HCT116 (cell line): Measurements from ENCODE around the gene SLC6A7. TPM values are rescaled to one million over a fixed set of nuclear protein-coding genes. Genes with fewer than 3 reads are reported as not detected.

Source experiments
- ATAC-seq: fragments of 200-7000 bp; cut with Tn5 transposase; 2 replicates; pipeline ENCODE4 v1.9.1; 2020; ENCODE audit warnings: mild to moderate bottlenecking, moderate library complexity
- BruUV-seq: library from RNA; stranded (reverse); fragments of 400-500 nt; replicated peaks from 2 replicates; lab custom pipeline; 2021; lab: Mats Ljungman, UMichigan
- CTCF ChIA-PET: fragments of 300-600 bp; sonication (Branson Sonifier 250); formaldehyde crosslinking; loops from one replicate; lab custom pipeline; 2021; ENCODE audit warnings: antibody characterized with exemption; lab: Charles Lee
- POLR2A ChIA-PET: fragments of 300-600, 350-600 bp; sonication (Branson Sonifier 250); formaldehyde crosslinking; loops from one replicate; lab custom pipeline; 2021; ENCODE audit warnings: antibody characterized with exemption; lab: Charles Lee
- RAD21 ChIA-PET, 2 experiments: fragments of 300-600 bp; sonication (Branson Sonifier 250); formaldehyde crosslinking; loops; one replicate each; lab custom pipeline; 2023; ENCODE audit warnings: low total read pairs in 2 of 2; ENCODE audit not compliant: uncharacterized antibody in 2 of 2, unreplicated experiment in 2 of 2, low non-redundant PET in 1 of 2; lab: Charles Lee
- DNase-seq: peaks from one replicate; pipeline ENCODE4 v3.0.0-alpha.2; 2010; ENCODE audit warnings: low read depth, low spot score
- H2AFZ ChIP-seq: fragments of 200-600 bp; shearing (Covaris generic), sonication (generic); 2 replicates; pipeline ENCODE4 v1.6.1; 2017; ENCODE audit warnings: low read depth, mixed run types, mixed read lengths, antibody characterized with exemption, low read length; ENCODE audit not compliant: poor library complexity, severe bottlenecking
- H3K27ac ChIP-seq: 2 replicates; pipeline ENCODE4 v1.5.1; 2012; ENCODE audit warnings: low read depth, low read length
- H3K27me3 ChIP-seq: fragments of 200-600 bp; sonication (generic); 2 replicates; pipeline ENCODE4 v1.6.1; 2016; ENCODE audit warnings: mixed run types, low read length, mixed read lengths; ENCODE audit not compliant: insufficient read depth
- H3K36me3 ChIP-seq, 2 experiments: fragments of 200-500 bp in 1 of 2; fragments of 200-600 bp in 1 of 2; sonication (Bioruptor generic) in 1 of 2; sonication (generic) in 1 of 2; 2 replicates each; pipeline versions ENCODE4 v1.5.1 to v1.6.1; 2014 to 2016; ENCODE audit warnings: low read length in 2 of 2, inconsistent platforms in 1 of 2, mixed read lengths in 1 of 2, mixed run types in 1 of 2; ENCODE audit not compliant: insufficient read depth in 2 of 2, control insufficient read depth in 1 of 2
- H3K4me1 ChIP-seq, 2 experiments: fragments of 200-600 bp in 1 of 2; sonication (generic) in 1 of 2; 2 replicates each; pipeline versions ENCODE4 v1.5.1 to v1.6.1; 2012 to 2017; ENCODE audit warnings: low read length in 2 of 2, inconsistent platforms in 1 of 2, mild to moderate bottlenecking in 1 of 2, mixed read lengths in 1 of 2, mixed run types in 1 of 2, moderate library complexity in 1 of 2; ENCODE audit not compliant: insufficient read depth in 2 of 2, control insufficient read depth in 1 of 2
- H3K4me2 ChIP-seq: fragments of 200-600 bp; sonication (generic); 2 replicates; pipeline ENCODE4 v1.6.1; 2017; ENCODE audit warnings: mixed run types, low read length, mixed read lengths
- H3K4me3 ChIP-seq, 2 experiments: fragments of 200-600 bp in 1 of 2; sonication (generic) in 1 of 2; replicated peaks in 1 of 2; 2 replicates each; pipeline ENCODE4 v1.5.1; 2011 to 2016; ENCODE audit warnings: low read length in 2 of 2, control low read depth in 1 of 2, low read depth in 1 of 2, mild to moderate bottlenecking in 1 of 2, mixed read lengths in 1 of 2, mixed run types in 1 of 2
- H3K79me2 ChIP-seq: fragments of 200-600 bp; sonication (generic); 2 replicates; pipeline ENCODE4 v1.6.1; 2017; ENCODE audit warnings: mild to moderate bottlenecking, mixed run types, low read length, moderate library complexity, mixed read lengths; ENCODE audit not compliant: insufficient read depth
- H3K9ac ChIP-seq: fragments of 200-600 bp; sonication (generic); 2 replicates; pipeline ENCODE4 v1.6.1; 2016; ENCODE audit warnings: low read length, mixed read lengths
- H3K9me2 ChIP-seq: fragments of 200-600 bp; sonication (generic), shearing (Covaris generic); 2 replicates; pipeline ENCODE4 v1.6.1; 2017; ENCODE audit warnings: mixed run types, mild to moderate bottlenecking, moderate library complexity; ENCODE audit not compliant: insufficient read depth
- H3K9me3 ChIP-seq, 2 experiments: fragments of 200-500 bp in 1 of 2; fragments of 200-600 bp in 1 of 2; sonication (Bioruptor generic) in 1 of 2; sonication (generic) in 1 of 2; 2 replicates each; pipeline ENCODE4 v1.6.1; 2014 to 2017; ENCODE audit warnings: low read length in 2 of 2, mixed read lengths in 2 of 2, inconsistent platforms in 1 of 2, low read depth in 1 of 2, mild to moderate bottlenecking in 1 of 2, mixed run types in 1 of 2, moderate library complexity in 1 of 2; ENCODE audit not compliant: control insufficient read depth in 1 of 2, insufficient read depth in 1 of 2
- H4K20me1 ChIP-seq: fragments of 200-600 bp; sonication (generic), shearing (Covaris generic); 2 replicates; pipeline ENCODE4 v1.6.1; 2017; ENCODE audit warnings: mixed run types, mild to moderate bottlenecking, moderate library complexity; ENCODE audit not compliant: insufficient read depth
- CBX3 ChIP-seq: IDR thresholded peaks from 2 replicates; pipeline ENCODE4 v1.6.1; 2012; ENCODE audit warnings: low read depth
- CEBPB ChIP-seq: IDR thresholded peaks from 2 replicates; pipeline ENCODE4 v1.6.1; 2012; ENCODE audit warnings: low read depth
- ELF1 ChIP-seq: IDR thresholded peaks from 2 replicates; pipeline ENCODE4 v1.6.1; 2012; ENCODE audit warnings: low read depth, borderline replicate concordance
- EZH2 ChIP-seq: fragments of 200-600 bp; sonication (generic); IDR thresholded peaks from 2 replicates; pipeline ENCODE4 v1.6.1; 2017; ENCODE audit warnings: antibody characterized with exemption, mixed run types
- EZH2phosphoT487 ChIP-seq: fragments of 200-600 bp; IDR thresholded peaks from 2 replicates; pipeline ENCODE4 v1.6.1; 2018; ENCODE audit warnings: antibody characterized with exemption, borderline replicate concordance
- FOSL1 ChIP-seq: IDR thresholded peaks from 2 replicates; pipeline ENCODE4 v1.6.1; 2012; ENCODE audit warnings: low read depth
- JUND ChIP-seq: IDR thresholded peaks from 2 replicates; pipeline ENCODE4 v1.6.1; 2012
- MAX ChIP-seq: IDR thresholded peaks from 2 replicates; pipeline ENCODE4 v1.6.1; 2012
- POLR2A ChIP-seq: IDR thresholded peaks from 2 replicates; pipeline ENCODE4 v1.7.0; 2011; ENCODE audit warnings: borderline replicate concordance; ENCODE audit not compliant: insufficient read depth, insufficient read length; ENCODE audit errors: extremely low read depth
- POLR2AphosphoS5 ChIP-seq: IDR thresholded peaks from 2 replicates; pipeline ENCODE4 v1.6.1; 2011; ENCODE audit warnings: mild to moderate bottlenecking, low read depth, low read length, moderate library complexity
- RAD21 ChIP-seq: IDR thresholded peaks from 2 replicates; pipeline ENCODE4 v1.6.1; 2012; ENCODE audit warnings: low read depth, mild to moderate bottlenecking
- SIN3A ChIP-seq: IDR thresholded peaks from 2 replicates; pipeline ENCODE4 v1.6.1; 2012; ENCODE audit warnings: low read depth
- SP1 ChIP-seq: IDR thresholded peaks from 2 replicates; pipeline ENCODE4 v1.6.1; 2012; ENCODE audit warnings: low read depth
- TCF7L2 ChIP-seq: IDR thresholded peaks from 2 replicates; pipeline ENCODE4 v1.7.0; 2011; ENCODE audit warnings: borderline replicate concordance, inconsistent platforms; ENCODE audit not compliant: insufficient read depth, insufficient read length; ENCODE audit errors: extremely low read depth
- ZFX ChIP-seq: fragments of 450-650 bp; IDR thresholded peaks from 2 replicates; pipeline ENCODE4 v1.6.1; 2017
- intact Hi-C: fragments of 100-400 bp; cut with micrococcal nuclease; formaldehyde crosslinking; loops from 2 replicates; pipeline ENCODE4 v1.10.0; 2022
- total RNA-seq: library from RNA; stranded (reverse); gene quantifications from one replicate; pipeline ENCODE4 v1.2.1, GENCODE V29; 2021; ENCODE audit not compliant: unreplicated experiment
- TF ChIP-seq, protein P1 (sequence below): IDR thresholded peaks from 2 replicates; pipeline ENCODE4 v1.6.1; 2012
- TF ChIP-seq, protein P2 (sequence below): IDR thresholded peaks from 2 replicates; pipeline ENCODE4 v1.6.1; 2012; ENCODE audit warnings: low read depth

Gene SLC6A7
- total RNA-seq, 1 experiment from 2014 or later, result not detected

DNA sequence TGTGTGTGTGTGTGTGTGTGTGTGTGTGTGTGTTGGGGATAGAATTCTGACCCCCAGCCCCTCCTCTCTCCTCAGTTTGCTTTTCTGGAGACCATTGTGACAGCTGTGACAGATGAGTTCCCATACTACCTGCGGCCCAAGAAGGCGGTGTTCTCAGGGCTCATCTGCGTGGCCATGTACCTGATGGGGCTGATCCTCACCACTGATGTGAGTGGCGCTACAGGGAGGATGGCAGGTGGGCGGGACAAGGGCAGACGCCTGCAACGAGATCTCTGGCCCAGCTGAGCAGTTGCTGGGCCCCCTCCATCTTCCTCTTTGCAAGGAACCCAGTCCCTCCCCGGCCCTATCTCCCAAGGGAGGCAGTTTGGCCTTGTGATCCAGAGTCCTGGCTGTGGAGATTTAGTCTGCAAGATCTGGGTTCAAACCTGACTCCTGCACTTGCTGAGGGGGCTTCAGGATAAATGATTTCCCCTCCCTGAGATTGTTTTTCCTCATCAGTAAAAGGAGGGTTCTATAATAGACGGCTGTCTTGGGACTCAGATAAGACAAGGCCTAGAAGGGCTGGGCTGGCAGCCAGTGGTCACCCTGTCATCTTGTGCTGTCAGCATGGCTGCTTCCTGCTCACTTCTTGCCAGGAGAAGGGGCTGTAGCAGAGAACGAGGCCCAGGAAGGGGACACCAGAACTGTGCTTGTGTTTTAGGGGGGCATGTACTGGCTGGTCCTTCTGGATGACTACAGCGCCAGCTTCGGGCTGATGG lies 14.1 kb downstream of the SLC6A7 start:
- no peaks in the 10 kb centered on the region for H3K9me2 ChIP-seq
- no peaks in the 10 kb centered on the region for H3K9me3 ChIP-seq
- BruUV-seq, result no TSS peak
- no peak overlapping the region for H3K4me3 ChIP-seq
- no peaks in the 10 kb centered on the region for H3K36me3 ChIP-seq
- ATAC-seq, result no peak
- no peaks in the 10 kb centered on the region for H3K79me2 ChIP-seq
- intact Hi-C loops, result no loop called here
- ChIA-PET CTCF (no interaction called here), RAD21 (no interaction called here), POLR2A (no interaction called here)
- H3K4me2 ChIP-seq, result no peak overlapping the region
- H4K20me1 ChIP-seq, result no peaks in the 10 kb centered on the region
- peaks cover 2% of the 10 kb centered on the region; the same call in 1 of the 2 replicates for H3K27me3 ChIP-seq
- DNase-seq, result no peak
- H3K4me1 ChIP-seq, result peaks cover 0 to 9% of the 10 kb centered on the region in 2 experiments; a peak in 2 of 4 replicates
- H3K9ac ChIP-seq, result no peak overlapping the region
- TF ChIP-seq TCF7L2 (no peak), ZFX (no peak), SIN3A (no peak), ELF1 (no peak), EZH2 (no peak), MAX (no peak), EZH2phosphoT487 (no peak), FOSL1 (no peak), POLR2AphosphoS5 (no peak), POLR2A (no peak), RAD21 (no peak), JUND (no peak), CEBPB (no peak), CBX3 (no peak), SP1 (no peak)
- TF ChIP-seq, protein P1, sequence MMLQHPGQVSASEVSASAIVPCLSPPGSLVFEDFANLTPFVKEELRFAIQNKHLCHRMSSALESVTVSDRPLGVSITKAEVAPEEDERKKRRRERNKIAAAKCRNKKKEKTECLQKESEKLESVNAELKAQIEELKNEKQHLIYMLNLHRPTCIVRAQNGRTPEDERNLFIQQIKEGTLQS, result no peak
- TF ChIP-seq, protein P2, sequence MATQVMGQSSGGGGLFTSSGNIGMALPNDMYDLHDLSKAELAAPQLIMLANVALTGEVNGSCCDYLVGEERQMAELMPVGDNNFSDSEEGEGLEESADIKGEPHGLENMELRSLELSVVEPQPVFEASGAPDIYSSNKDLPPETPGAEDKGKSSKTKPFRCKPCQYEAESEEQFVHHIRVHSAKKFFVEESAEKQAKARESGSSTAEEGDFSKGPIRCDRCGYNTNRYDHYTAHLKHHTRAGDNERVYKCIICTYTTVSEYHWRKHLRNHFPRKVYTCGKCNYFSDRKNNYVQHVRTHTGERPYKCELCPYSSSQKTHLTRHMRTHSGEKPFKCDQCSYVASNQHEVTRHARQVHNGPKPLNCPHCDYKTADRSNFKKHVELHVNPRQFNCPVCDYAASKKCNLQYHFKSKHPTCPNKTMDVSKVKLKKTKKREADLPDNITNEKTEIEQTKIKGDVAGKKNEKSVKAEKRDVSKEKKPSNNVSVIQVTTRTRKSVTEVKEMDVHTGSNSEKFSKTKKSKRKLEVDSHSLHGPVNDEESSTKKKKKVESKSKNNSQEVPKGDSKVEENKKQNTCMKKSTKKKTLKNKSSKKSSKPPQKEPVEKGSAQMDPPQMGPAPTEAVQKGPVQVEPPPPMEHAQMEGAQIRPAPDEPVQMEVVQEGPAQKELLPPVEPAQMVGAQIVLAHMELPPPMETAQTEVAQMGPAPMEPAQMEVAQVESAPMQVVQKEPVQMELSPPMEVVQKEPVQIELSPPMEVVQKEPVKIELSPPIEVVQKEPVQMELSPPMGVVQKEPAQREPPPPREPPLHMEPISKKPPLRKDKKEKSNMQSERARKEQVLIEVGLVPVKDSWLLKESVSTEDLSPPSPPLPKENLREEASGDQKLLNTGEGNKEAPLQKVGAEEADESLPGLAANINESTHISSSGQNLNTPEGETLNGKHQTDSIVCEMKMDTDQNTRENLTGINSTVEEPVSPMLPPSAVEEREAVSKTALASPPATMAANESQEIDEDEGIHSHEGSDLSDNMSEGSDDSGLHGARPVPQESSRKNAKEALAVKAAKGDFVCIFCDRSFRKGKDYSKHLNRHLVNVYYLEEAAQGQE, result no peak
- H2AFZ ChIP-seq, result no peak overlapping the region
- no peak overlapping the region for H3K27ac ChIP-seq
